H1 (cell line): ENCODE measurements around the gene CDKN2B-AS1. TPM values are rescaled to one million over a fixed set of nuclear protein-coding genes. Genes with fewer than 3 reads are reported as not detected.

Source experiments
- CTCF ChIA-PET: fragments of 300-600 bp; sonication (Branson Sonifier 250); formaldehyde crosslinking; loops from one replicate; lab custom pipeline; 2021; ENCODE audit not compliant: partially characterized antibody; lab: Charles Lee
- POLR2A ChIA-PET: fragments of 300-600 bp; sonication (Branson Sonifier 250); formaldehyde crosslinking; loops from one replicate; lab custom pipeline; 2021; ENCODE audit warnings: inconsistent platforms; ENCODE audit not compliant: partially characterized antibody; lab: Charles Lee
- DNase-seq, 2 experiments: peaks; one replicate each; pipeline versions ENCODE4 v3.0.0 to v3.0.0-alpha.2; 2010 to 2022; ENCODE audit warnings: low spot score in 2 of 2, low read depth in 1 of 2, mixed read lengths in 1 of 2
- FAIRE-seq: peaks from 2 replicates; lab custom pipeline; 2011; peaks lifted over from hg19 to GRCh38; lab: Jason Lieb, UNC
- H2AFZ ChIP-seq: 2 replicates; pipeline ENCODE4 v1.8.1; 2012; ENCODE audit warnings: low read length, inconsistent platforms
- H2AK5ac ChIP-seq: 2 replicates; pipeline ENCODE4 v1.6.1; 2013; ENCODE audit warnings: low read depth, low read length
- H2BK120ac ChIP-seq: replicated peaks from 2 replicates; pipeline ENCODE3; 2013; ENCODE audit warnings: low read depth, low read length, inconsistent platforms
- H2BK12ac ChIP-seq: 2 replicates; pipeline ENCODE4 v1.6.1; 2013; ENCODE audit warnings: low read depth, low read length
- H2BK15ac ChIP-seq: 2 replicates; pipeline ENCODE4 v1.6.1; 2013; ENCODE audit warnings: low read length
- H2BK20ac ChIP-seq: 2 replicates; pipeline ENCODE4 v1.6.1; 2013; ENCODE audit warnings: low read length
- H2BK5ac ChIP-seq: 2 replicates; pipeline ENCODE4 v1.6.1; 2013; ENCODE audit warnings: low read depth, low read length
- H3K14ac ChIP-seq: 2 replicates; pipeline ENCODE4 v1.6.1; 2013; ENCODE audit warnings: inconsistent platforms; ENCODE audit not compliant: insufficient read length
- H3K18ac ChIP-seq: 2 replicates; pipeline ENCODE4 v1.6.1; 2013; ENCODE audit warnings: low read length; ENCODE audit errors: extremely low read depth
- H3K23ac ChIP-seq: 2 replicates; pipeline ENCODE4 v1.6.1; 2013; ENCODE audit warnings: inconsistent platforms; ENCODE audit not compliant: insufficient read length
- H3K23me2 ChIP-seq: 2 replicates; pipeline ENCODE4 v1.6.1; 2013; ENCODE audit warnings: low read depth, low read length
- H3K27ac ChIP-seq: 2 replicates; pipeline ENCODE4 v1.6.1; 2011; ENCODE audit warnings: low read depth, low read length, inconsistent platforms
- H3K27me3 ChIP-seq, 4 experiments: replicated peaks in 1 of 4; 1 replicate in 1 of 4; 2 replicates in 3 of 4; pipeline versions ENCODE4 v1.6.1 to v1.8.1; 2011 to 2013; ENCODE audit warnings: low read length in 3 of 4, mild to moderate bottlenecking in 3 of 4, inconsistent platforms in 2 of 4, mixed read lengths in 2 of 4, moderate library complexity in 1 of 4; ENCODE audit not compliant: control insufficient read depth in 3 of 4, insufficient read depth in 3 of 4; ENCODE audit errors: extremely low read depth in 1 of 4
- H3K36me3 ChIP-seq, 4 experiments: 2 replicates each; pipeline versions ENCODE4 v1.6.1 to v1.8.1; 2011 to 2013; ENCODE audit warnings: mild to moderate bottlenecking in 4 of 4, low read length in 3 of 4, moderate library complexity in 2 of 4, control low read depth in 1 of 4, inconsistent platforms in 1 of 4; ENCODE audit not compliant: insufficient read depth in 4 of 4, control insufficient read depth in 2 of 4
- H3K4ac ChIP-seq: replicated peaks from 2 replicates; pipeline ENCODE3; 2013; ENCODE audit warnings: low read length, low read depth, mixed read lengths, inconsistent platforms; ENCODE audit not compliant: insufficient read length
- H3K4me1 ChIP-seq, 4 experiments: replicated peaks in 1 of 4; 1 replicate in 1 of 4; 2 replicates in 3 of 4; pipeline versions ENCODE4 v1.6.1 to v1.8.1; 2011 to 2013; ENCODE audit warnings: low read length in 3 of 4, inconsistent platforms in 2 of 4, mixed read lengths in 1 of 4; ENCODE audit not compliant: insufficient read depth in 4 of 4, control insufficient read depth in 3 of 4
- H3K4me2 ChIP-seq, 2 experiments: 2 replicates each; pipeline versions ENCODE4 v1.6.1 to v1.8.1; 2011 to 2013; ENCODE audit warnings: low read depth in 2 of 2, low read length in 2 of 2, control low read depth in 1 of 2, inconsistent platforms in 1 of 2, mild to moderate bottlenecking in 1 of 2; ENCODE audit not compliant: insufficient read depth in 1 of 2
- H3K4me3 ChIP-seq, 4 experiments: fragments of 200-600, 300-600 bp in 1 of 4; sonication (generic), shearing (Covaris generic), sonication (Bioruptor Twin) in 1 of 4; 2 replicates each; pipeline versions ENCODE4 v1.5.1 to v1.8.1; 2011 to 2016; ENCODE audit warnings: low read length in 4 of 4, low read depth in 3 of 4, control low read depth in 2 of 4, inconsistent platforms in 2 of 4, mild to moderate bottlenecking in 2 of 4, mixed read lengths in 1 of 4, moderate library complexity in 1 of 4; ENCODE audit not compliant: insufficient read depth in 2 of 4; ENCODE audit errors: extremely low read depth in 1 of 4
- H3K56ac ChIP-seq: replicated peaks from 2 replicates; pipeline ENCODE3; 2013; ENCODE audit warnings: low read depth, mild to moderate bottlenecking, mixed read lengths, low read length, inconsistent platforms; ENCODE audit not compliant: insufficient read length
- H3K79me1 ChIP-seq: 2 replicates; pipeline ENCODE4 v1.6.1; 2013; ENCODE audit warnings: low read depth, low read length, control low read depth
- H3K79me2 ChIP-seq, 2 experiments: 2 replicates each; pipeline versions ENCODE4 v1.6.1 to v1.8.1; 2012 to 2013; ENCODE audit warnings: low read length in 2 of 2, mild to moderate bottlenecking in 2 of 2, inconsistent platforms in 1 of 2; ENCODE audit not compliant: insufficient read depth in 2 of 2, control insufficient read depth in 1 of 2
- H3K9ac ChIP-seq, 4 experiments: replicated peaks in 1 of 4; 1 replicate in 1 of 4; 2 replicates in 3 of 4; pipeline versions ENCODE4 v1.6.1 to v1.8.1; 2011 to 2013; ENCODE audit warnings: low read depth in 3 of 4, low read length in 3 of 4, control low read depth in 2 of 4, mild to moderate bottlenecking in 2 of 4, moderate library complexity in 2 of 4, inconsistent platforms in 1 of 4; ENCODE audit errors: extremely low read depth in 1 of 4
- H3K9me3 ChIP-seq, 2 experiments: 2 replicates each; pipeline versions ENCODE4 v1.6.1 to v1.8.1; 2012 to 2013; ENCODE audit warnings: mild to moderate bottlenecking in 2 of 2, moderate library complexity in 2 of 2, control low read depth in 1 of 2, inconsistent platforms in 1 of 2, low read depth in 1 of 2, low read length in 1 of 2, mixed read lengths in 1 of 2; ENCODE audit not compliant: insufficient read depth in 2 of 2
- H4K20me1 ChIP-seq, 2 experiments: replicated peaks in 1 of 2; 2 replicates each; pipeline versions ENCODE3 to v1.8.1; 2011 to 2013; ENCODE audit warnings: inconsistent platforms in 2 of 2, low read length in 2 of 2, mild to moderate bottlenecking in 1 of 2; ENCODE audit not compliant: insufficient read depth in 2 of 2, control insufficient read depth in 1 of 2
- H4K5ac ChIP-seq: 2 replicates; pipeline ENCODE4 v1.6.1; 2013; ENCODE audit warnings: low read length, low read depth, mixed read lengths, inconsistent platforms; ENCODE audit not compliant: insufficient read length
- H4K8ac ChIP-seq: 2 replicates; pipeline ENCODE4 v1.8.0; 2013; ENCODE audit warnings: mild to moderate bottlenecking, moderate library complexity, low read length, inconsistent platforms; ENCODE audit not compliant: insufficient read depth; ENCODE audit errors: extremely low read depth
- H4K91ac ChIP-seq: replicated peaks from 2 replicates; pipeline ENCODE3; 2013; ENCODE audit warnings: low read length, mixed read lengths, inconsistent platforms; ENCODE audit not compliant: insufficient read length
- CBX8 ChIP-seq: fragments of 300-800, 300-1000 bp; sonication (generic); IDR thresholded peaks from 2 replicates; pipeline ENCODE4 v1.7.1; 2016; ENCODE audit warnings: low read depth, low read length, borderline replicate concordance
- EZH2 ChIP-seq: fragments of 200-600 bp; sonication (generic); IDR thresholded peaks from 2 replicates; pipeline ENCODE4 v1.7.1; 2012; ENCODE audit warnings: low read depth, mild to moderate bottlenecking, moderate library complexity, low read length, inconsistent platforms; ENCODE audit not compliant: severe bottlenecking
- POU5F1 ChIP-seq: IDR thresholded peaks from 2 replicates; pipeline ENCODE4 v1.6.1; 2011; ENCODE audit warnings: low read depth, mild to moderate bottlenecking, low read length, moderate library complexity
- SP2 ChIP-seq: IDR thresholded peaks from 2 replicates; pipeline ENCODE4 v1.6.1; 2012; ENCODE audit warnings: mild to moderate bottlenecking, low read length, inconsistent platforms
- SRF ChIP-seq: IDR thresholded peaks from 2 replicates; pipeline ENCODE4 v1.6.1; 2011; ENCODE audit warnings: mild to moderate bottlenecking, low read depth, low read length, moderate library complexity
- WGBS, 2 experiments: shearing (Covaris generic) in 1 of 2; methylation state at CpG; one replicate each; pipeline versions ENCODE4 v1.1.6 to v1.1.7; 2013 to 2015; ENCODE audit warnings: low lambda C conversion rate in 2 of 2, mixed read lengths in 2 of 2, inconsistent platforms in 1 of 2, low coverage in 1 of 2, missing lambda C conversion rate in 1 of 2; ENCODE audit not compliant: insufficient replicate concordance in 2 of 2, insufficient coverage in 1 of 2, insufficient read length in 1 of 2; ENCODE audit errors: extremely low coverage in 1 of 2, missing lambda C conversion rate in 1 of 2; 5-methylcytosine and 5-hydroxymethylcytosine counted together
- polyA plus RNA-seq, 7 experiments: library from polyadenylated mRNA; depleted of rRNA in 3 of 7; stranded (reverse) in 5 of 7; unstranded in 2 of 7; fragments of >200 nt in 5 of 7; fragments of 200-250 nt in 2 of 7; gene quantifications; 1 replicate in 5 of 7; 2 replicates in 1 of 7; 4 replicates in 1 of 7; pipeline versions ENCODE4 v1.2.1 to v1.2.3, GENCODE V29; 2011 to 2013; ENCODE audit warnings: missing spikeins in 2 of 7, mixed read lengths in 2 of 7
- total RNA-seq: library from RNA; stranded (reverse); fragmentation: NEBNext Ultra II Directional; extraction: Animal tissue kit (Norgen Biotek cat#: 25700); gene quantifications from 2 replicates; pipeline ENCODE4 v1.2.1, GENCODE V29; 2021

Gene CDKN2B-AS1
- total and polyA plus RNA-seq, 2 of the 8 experiments (the other 6 are each of a cell fraction or from before 2014, with no cell fraction given), result not detected

GRCh38 chr9:21983561-21983935 is 11.0 kb upstream of the CDKN2B-AS1 start:
- Histone ChIP-seq H4K8ac (no peak overlapping the region), H3K27ac (no peak overlapping the region), H3K4me1 (no peaks in the 10 kb centered on the region), H3K23me2 (no peaks in the 10 kb centered on the region), H3K36me3 (no peaks in the 10 kb centered on the region), H2BK5ac (no peak overlapping the region), H3K23ac (no peak overlapping the region), H3K9me3 (no peaks in the 10 kb centered on the region), H2AK5ac (no peak overlapping the region), H3K9ac (no peak overlapping the region), H2BK20ac (no peak overlapping the region), H4K5ac (no peak overlapping the region), H2BK12ac (no peak overlapping the region), H3K56ac (no peak overlapping the region), H4K20me1 (no peaks in the 10 kb centered on the region), H4K91ac (no peak overlapping the region), H3K27me3 (peaks cover 17 to 52% (median 29%) of the 10 kb centered on the region in 4 experiments), H2BK15ac (no peak overlapping the region), H3K4ac (no peak overlapping the region), H3K4me3 (no peak overlapping the region), H3K14ac (no peak overlapping the region), H3K18ac (no peak overlapping the region), H3K4me2 (no peak overlapping the region), H3K79me1 (no peaks in the 10 kb centered on the region), H2BK120ac (no peak overlapping the region), H2AFZ (no peak overlapping the region), H3K79me2 (no peaks in the 10 kb centered on the region)
- ChIA-PET CTCF (interaction anchor here (1.0 to 2.4 kb wide), 5 partner anchors 9 to 136 kb away, joined by 3 to 14 read pairs (median 4); partner anchors contain the start of gene CDKN2B), POLR2A (no interaction called here)
- DNase-seq (no peak), FAIRE-seq (no peak)
- WGBS, 2 experiments, result 75% methylated on average over 1 of the region's 1 CpG; no CpG with 5 or more reads in 1 of the 2 experiments
- no peak for TF ChIP-seq EZH2
- TF ChIP-seq SP2, result no peak
- no peak for TF ChIP-seq SRF
- TF ChIP-seq POU5F1, result no peak
- no peak for TF ChIP-seq CBX8
